PC-9 (cell line): ENCODE data around the gene ZFHX2.

ENCODE experiments used
- EZH2 ChIP-seq: fragments of 200-600 bp; sonication (generic); IDR thresholded peaks from 2 replicates; pipeline ENCODE4 v1.8.0; 2017; ENCODE audit warnings: antibody characterized with exemption, low read depth
- TF ChIP-seq, protein P1 (sequence below): fragments of 200-600 bp; sonication (generic); conservative IDR thresholded peaks from 2 replicates; pipeline ENCODE4 v1.6.1; 2017; ENCODE audit warnings: mixed run types, antibody characterized with exemption, mild to moderate bottlenecking, moderate library complexity

- TF ChIP-seq, protein P1, sequence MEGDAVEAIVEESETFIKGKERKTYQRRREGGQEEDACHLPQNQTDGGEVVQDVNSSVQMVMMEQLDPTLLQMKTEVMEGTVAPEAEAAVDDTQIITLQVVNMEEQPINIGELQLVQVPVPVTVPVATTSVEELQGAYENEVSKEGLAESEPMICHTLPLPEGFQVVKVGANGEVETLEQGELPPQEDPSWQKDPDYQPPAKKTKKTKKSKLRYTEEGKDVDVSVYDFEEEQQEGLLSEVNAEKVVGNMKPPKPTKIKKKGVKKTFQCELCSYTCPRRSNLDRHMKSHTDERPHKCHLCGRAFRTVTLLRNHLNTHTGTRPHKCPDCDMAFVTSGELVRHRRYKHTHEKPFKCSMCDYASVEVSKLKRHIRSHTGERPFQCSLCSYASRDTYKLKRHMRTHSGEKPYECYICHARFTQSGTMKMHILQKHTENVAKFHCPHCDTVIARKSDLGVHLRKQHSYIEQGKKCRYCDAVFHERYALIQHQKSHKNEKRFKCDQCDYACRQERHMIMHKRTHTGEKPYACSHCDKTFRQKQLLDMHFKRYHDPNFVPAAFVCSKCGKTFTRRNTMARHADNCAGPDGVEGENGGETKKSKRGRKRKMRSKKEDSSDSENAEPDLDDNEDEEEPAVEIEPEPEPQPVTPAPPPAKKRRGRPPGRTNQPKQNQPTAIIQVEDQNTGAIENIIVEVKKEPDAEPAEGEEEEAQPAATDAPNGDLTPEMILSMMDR: no peak
- no peak for TF ChIP-seq EZH2
Observed at GRCh38 chr14:23537351-23538049, 14.1 kb downstream of the ZFHX2 start.
